ENCODE data around the gene MACROD1. TPM values are rescaled to one million over a fixed set of nuclear protein-coding genes. Genes with fewer than 3 reads are reported as not detected.

Gene MACROD1
- total RNA-seq, result 12.3 and 21.2 TPM in 2 replicates
- 29.8 and 40.0 TPM in 2 replicates for polyA plus RNA-seq

- H3K4me2 ChIP-seq, result peak within 1 kb of the TSS; percentile 94
- under 1% methylated on average over 58 of the region's 92 CpGs for WGBS (ENCODE audit: low lambda C conversion rate, missing lambda C conversion rate)
- H3K9me3 ChIP-seq (ENCODE audit: low read depth), result no peaks in the 10 kb centered on the region
- peak within 1 kb of the TSS; percentile 93 for H2AFZ ChIP-seq
- peak; percentile 94 for DNase-seq (ENCODE audit: low spot score)
- H3K4me1 ChIP-seq (ENCODE audit: insufficient read depth), result peaks cover 10% of the 10 kb centered on the region
- no peaks in the 10 kb centered on the region for H3K27me3 ChIP-seq
- no peaks in the 10 kb centered on the region for H4K20me1 ChIP-seq (ENCODE audit: insufficient read depth, poor library complexity, severe bottlenecking)
- TF ChIP-seq EZH2 (IDR thresholded peaks at IDR 0.05; ENCODE audit: borderline replicate concordance) (no peak), EZH2phosphoT487 (IDR thresholded peaks at IDR 0.05; ENCODE audit: low read depth, severe bottlenecking, unreplicated experiment) (no peak), CTCF (IDR thresholded peaks at IDR 0.05; ENCODE audit: poor library complexity) (no peak)
- no peaks in the 10 kb centered on the region for H3K9me2 ChIP-seq (replicated peaks; ENCODE audit: insufficient read depth)
- H3K36me3 ChIP-seq (replicated peaks; ENCODE audit: insufficient read depth, low read depth), result no peaks in the 10 kb centered on the region
- H3K4me3 ChIP-seq, result peak within 1 kb of the TSS; percentile 81
- H3K79me2 ChIP-seq, result peaks cover 9% of the 10 kb centered on the region
- peak within 1 kb of the TSS; percentile 67 for H3K27ac ChIP-seq
These were observed at the start of gene MACROD1 for GRCh38 chr11:64165842-64166635. TSS of gene MACROD1 (minus strand) at chr11:64166113. CDS start at chr11:64165994, 119 bp downstream.

GRCh38 chr11:64211181-64211872, 45.4 kb upstream of the MACROD1 start:
- Histone ChIP-seq H3K27me3 (no peaks in the 10 kb centered on the region), H3K36me3 (replicated peaks; ENCODE audit: insufficient read depth, low read depth) (no peaks in the 10 kb centered on the region), H3K27ac (no peak overlapping the region), H3K9me2 (replicated peaks; ENCODE audit: insufficient read depth) (no peaks in the 10 kb centered on the region), H3K4me2 (no peak overlapping the region), H3K4me1 (ENCODE audit: insufficient read depth) (no peaks in the 10 kb centered on the region), H3K79me2 (no peaks in the 10 kb centered on the region), H3K9me3 (ENCODE audit: low read depth) (no peaks in the 10 kb centered on the region), H3K4me3 (no peak overlapping the region), H4K20me1 (ENCODE audit: insufficient read depth, poor library complexity, severe bottlenecking) (no peaks in the 10 kb centered on the region), H2AFZ (no peak overlapping the region)
- WGBS (ENCODE audit: low lambda C conversion rate, missing lambda C conversion rate), result 94% methylated on average over 16 of the region's 30 CpGs
- no peak for DNase-seq (ENCODE audit: low spot score)
- TF ChIP-seq EZH2phosphoT487 (IDR thresholded peaks at IDR 0.05; ENCODE audit: low read depth, severe bottlenecking, unreplicated experiment), result no peak
- no peak for TF ChIP-seq EZH2 (IDR thresholded peaks at IDR 0.05; ENCODE audit: borderline replicate concordance)
- TF ChIP-seq CTCF (IDR thresholded peaks at IDR 0.05; ENCODE audit: poor library complexity), result no peak

- Histone ChIP-seq H3K79me2 (no peaks in the 10 kb centered on the region), H3K27me3 (no peaks in the 10 kb centered on the region), H3K36me3 (replicated peaks; ENCODE audit: insufficient read depth, low read depth) (no peaks in the 10 kb centered on the region), H3K9me3 (ENCODE audit: low read depth) (no peaks in the 10 kb centered on the region), H3K4me3 (no peak overlapping the region), H2AFZ (no peak overlapping the region), H4K20me1 (ENCODE audit: insufficient read depth, poor library complexity, severe bottlenecking) (no peaks in the 10 kb centered on the region), H3K27ac (no peak overlapping the region), H3K9me2 (replicated peaks; ENCODE audit: insufficient read depth) (no peaks in the 10 kb centered on the region), H3K4me1 (ENCODE audit: insufficient read depth) (no peaks in the 10 kb centered on the region), H3K4me2 (no peak overlapping the region)
- no peak for DNase-seq (ENCODE audit: low spot score)
- TF ChIP-seq EZH2 (IDR thresholded peaks at IDR 0.05; ENCODE audit: borderline replicate concordance), result no peak
- no peak for TF ChIP-seq EZH2phosphoT487 (IDR thresholded peaks at IDR 0.05; ENCODE audit: low read depth, severe bottlenecking, unreplicated experiment)
- no peak for TF ChIP-seq CTCF (IDR thresholded peaks at IDR 0.05; ENCODE audit: poor library complexity)
- 96% methylated on average over 24 of the region's 24 CpGs for WGBS (ENCODE audit: low lambda C conversion rate, missing lambda C conversion rate)
These were observed 44.5 kb upstream of the MACROD1 start for GRCh38 chr11:64210301-64211020.

Measured in hepatocyte (in vitro differentiated cells).